SU-DHL-6 (cell line): Measurements from ENCODE around the gene PRM1.

ENCODE experiments used
- H2AFZ ChIP-seq: fragments of 200-600 bp; sonication (generic); 2 replicates; pipeline ENCODE4 v1.6.1; 2014; ENCODE audit warnings: low read depth, mild to moderate bottlenecking, moderate library complexity, mixed read lengths, antibody characterized with exemption, low read length; ENCODE audit not compliant: severe bottlenecking
- H3F3A ChIP-seq: fragments of 200-600 bp; shearing (Covaris generic); 2 replicates; pipeline ENCODE4 v1.6.0; 2016; ENCODE audit warnings: antibody characterized with exemption, mild to moderate bottlenecking; ENCODE audit not compliant: insufficient read depth
- H3K27ac ChIP-seq: fragments of 200-600 bp; sonication (generic); 2 replicates; pipeline ENCODE4 v1.5.1; 2016; ENCODE audit warnings: low read depth, mild to moderate bottlenecking, low read length, moderate library complexity, mixed read lengths
- H3K27me3 ChIP-seq: fragments of 200-600 bp; sonication (generic), shearing (Covaris generic); 2 replicates; pipeline ENCODE4 v1.6.0; 2014; ENCODE audit warnings: mild to moderate bottlenecking, low read length
- H3K36me3 ChIP-seq: fragments of 200-600 bp; sonication (generic); 2 replicates; pipeline ENCODE4 v1.6.1; 2014; ENCODE audit warnings: mild to moderate bottlenecking, low read length, mixed read lengths
- H3K4me2 ChIP-seq: fragments of 300-600, 200-600 bp; shearing (Covaris generic), sonication (generic); 2 replicates; pipeline ENCODE4 v1.6.0; 2014; ENCODE audit warnings: low read length, low read depth, mild to moderate bottlenecking; ENCODE audit not compliant: poor library complexity, severe bottlenecking
- H3K4me3 ChIP-seq: fragments of 200-600 bp; sonication (generic); 2 replicates; pipeline ENCODE4 v1.5.1; 2014; ENCODE audit warnings: antibody characterized with exemption, low read length, mild to moderate bottlenecking, mixed read lengths; ENCODE audit not compliant: insufficient read depth, poor library complexity, severe bottlenecking
- H3K79me2 ChIP-seq: fragments of 200-600 bp; sonication (generic); 2 replicates; pipeline ENCODE4 v1.6.1; 2014; ENCODE audit warnings: mild to moderate bottlenecking, low read length, moderate library complexity; ENCODE audit not compliant: insufficient read depth
- H3K9ac ChIP-seq: fragments of 200-600 bp; sonication (generic); 2 replicates; pipeline ENCODE4 v1.7.0; 2014; ENCODE audit warnings: mild to moderate bottlenecking, low read length
- H3K9me2 ChIP-seq: fragments of 200-600 bp; sonication (generic); replicated peaks from 2 replicates; pipeline ENCODE4 v1.6.1; 2014; ENCODE audit warnings: low read length; ENCODE audit not compliant: insufficient read depth
- H3K9me3 ChIP-seq: fragments of 200-600 bp; sonication (generic); 2 replicates; pipeline ENCODE4 v1.6.1; 2014; ENCODE audit warnings: low read length, mixed read lengths; ENCODE audit not compliant: insufficient read depth
- H4K20me1 ChIP-seq: fragments of 200-600 bp; sonication (generic); 2 replicates; pipeline ENCODE4 v1.6.1; 2014; ENCODE audit warnings: low read depth, mild to moderate bottlenecking, antibody characterized with exemption, low read length, moderate library complexity, mixed read lengths
- EZH2phosphoT487 ChIP-seq: fragments of 200-600 bp; sonication (generic), shearing (Covaris generic); conservative IDR thresholded peaks from 2 replicates; pipeline ENCODE4 v1.6.1; 2018; ENCODE audit warnings: mild to moderate bottlenecking, antibody characterized with exemption, low read length, moderate library complexity, mixed read lengths
- TF ChIP-seq, protein P1 (sequence below): fragments of 200-600 bp; sonication (generic); IDR thresholded peaks from one replicate; pipeline ENCODE4 v1.5.1; 2017; ENCODE audit warnings: antibody characterized with exemption, mild to moderate bottlenecking, low read length, moderate library complexity; ENCODE audit not compliant: insufficient read depth, poor library complexity, severe bottlenecking

Gene PRM1

GRCh38 chr16:11271610-11272009 is 9.5 kb downstream of the PRM1 start:
- Histone ChIP-seq H3K4me2 (no peak overlapping the region), H3K27me3 (no peaks in the 10 kb centered on the region), H3K9ac (no peak overlapping the region), H2AFZ (no peak overlapping the region), H3K79me2 (no peaks in the 10 kb centered on the region), H3K27ac (no peak overlapping the region), H3F3A (no peaks in the 10 kb centered on the region), H3K9me2 (no peaks in the 10 kb centered on the region), H4K20me1 (no peaks in the 10 kb centered on the region), H3K9me3 (no peaks in the 10 kb centered on the region), H3K36me3 (no peaks in the 10 kb centered on the region), H3K4me3 (no peak overlapping the region)
- TF ChIP-seq, protein P1, sequence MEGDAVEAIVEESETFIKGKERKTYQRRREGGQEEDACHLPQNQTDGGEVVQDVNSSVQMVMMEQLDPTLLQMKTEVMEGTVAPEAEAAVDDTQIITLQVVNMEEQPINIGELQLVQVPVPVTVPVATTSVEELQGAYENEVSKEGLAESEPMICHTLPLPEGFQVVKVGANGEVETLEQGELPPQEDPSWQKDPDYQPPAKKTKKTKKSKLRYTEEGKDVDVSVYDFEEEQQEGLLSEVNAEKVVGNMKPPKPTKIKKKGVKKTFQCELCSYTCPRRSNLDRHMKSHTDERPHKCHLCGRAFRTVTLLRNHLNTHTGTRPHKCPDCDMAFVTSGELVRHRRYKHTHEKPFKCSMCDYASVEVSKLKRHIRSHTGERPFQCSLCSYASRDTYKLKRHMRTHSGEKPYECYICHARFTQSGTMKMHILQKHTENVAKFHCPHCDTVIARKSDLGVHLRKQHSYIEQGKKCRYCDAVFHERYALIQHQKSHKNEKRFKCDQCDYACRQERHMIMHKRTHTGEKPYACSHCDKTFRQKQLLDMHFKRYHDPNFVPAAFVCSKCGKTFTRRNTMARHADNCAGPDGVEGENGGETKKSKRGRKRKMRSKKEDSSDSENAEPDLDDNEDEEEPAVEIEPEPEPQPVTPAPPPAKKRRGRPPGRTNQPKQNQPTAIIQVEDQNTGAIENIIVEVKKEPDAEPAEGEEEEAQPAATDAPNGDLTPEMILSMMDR, result no peak
- no peak for TF ChIP-seq EZH2phosphoT487

GRCh38 chr16:11270602-11271162 is 10.4 kb downstream of the PRM1 start:
- H3K4me2 ChIP-seq, result no peak overlapping the region
- H2AFZ ChIP-seq, result no peak overlapping the region
- no peaks in the 10 kb centered on the region for H4K20me1 ChIP-seq
- H3F3A ChIP-seq, result no peaks in the 10 kb centered on the region
- H3K9ac ChIP-seq, result no peak overlapping the region
- H3K27me3 ChIP-seq, result no peaks in the 10 kb centered on the region
- no peak overlapping the region for H3K4me3 ChIP-seq
- TF ChIP-seq, protein P1, result no peak
- no peak for TF ChIP-seq EZH2phosphoT487
- H3K36me3 ChIP-seq, result no peaks in the 10 kb centered on the region
- no peaks in the 10 kb centered on the region for H3K79me2 ChIP-seq
- H3K9me3 ChIP-seq, result no peaks in the 10 kb centered on the region
- no peaks in the 10 kb centered on the region for H3K9me2 ChIP-seq
- H3K27ac ChIP-seq, result no peak overlapping the region

GRCh38 chr16:11268921-11269375 is 12.2 kb downstream of the PRM1 start, which contains the start of gene TNP2:
TNP2 (minus strand) TSS chr16:11269325; CDS start chr16:11269262, 63 bp downstream.
- no peak for TF ChIP-seq EZH2phosphoT487
- TF ChIP-seq, protein P1, result no peak

More at GRCh38 chr16:11268921-11269375, 12.2 kb downstream of the PRM1 start, which contains the start of gene TNP2:
- no peak within 1 kb of the TSS for H3K4me2 ChIP-seq
- no peaks in the 10 kb centered on the region for H3K9me3 ChIP-seq
- H3K36me3 ChIP-seq, result no peaks in the 10 kb centered on the region
- H3K27me3 ChIP-seq, result no peaks in the 10 kb centered on the region
- H3K4me3 ChIP-seq, result no peak within 1 kb of the TSS
- no peak within 1 kb of the TSS for H3K9ac ChIP-seq
- H3K27ac ChIP-seq, result no peak within 1 kb of the TSS
- no peak within 1 kb of the TSS for H2AFZ ChIP-seq
- no peaks in the 10 kb centered on the region for H3K9me2 ChIP-seq
- no peaks in the 10 kb centered on the region for H3K79me2 ChIP-seq
- no peaks in the 10 kb centered on the region for H3F3A ChIP-seq
- H4K20me1 ChIP-seq, result no peaks in the 10 kb centered on the region
